ENCODE data around the gene LRAT.
"Not testable (repeated sequence)": the region's sequence is repeated elsewhere in the genome, so short reads cannot be mapped to it uniquely, and the experiment has no call there.

LRAT gene

DNA sequence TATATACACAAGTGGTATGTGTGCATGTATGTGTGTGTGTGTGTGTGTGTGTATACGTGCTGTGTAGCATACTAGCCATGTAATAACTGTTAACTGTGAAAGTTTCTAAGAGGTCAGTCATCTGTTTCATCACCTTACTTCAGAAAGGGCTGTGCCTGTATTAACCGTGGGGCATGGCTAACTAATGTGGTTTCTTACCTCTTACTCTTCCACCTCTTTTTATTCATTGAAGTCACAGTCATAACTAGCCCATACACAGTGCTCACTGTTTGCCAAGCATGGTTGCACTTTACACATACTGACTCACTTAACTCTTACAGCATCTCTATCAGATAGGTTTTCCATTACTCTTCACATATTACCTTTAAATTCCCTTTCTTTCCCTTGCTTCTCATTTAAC, 23.7 kb upstream of the LRAT start:
- TF ChIP-seq, protein P1, sequence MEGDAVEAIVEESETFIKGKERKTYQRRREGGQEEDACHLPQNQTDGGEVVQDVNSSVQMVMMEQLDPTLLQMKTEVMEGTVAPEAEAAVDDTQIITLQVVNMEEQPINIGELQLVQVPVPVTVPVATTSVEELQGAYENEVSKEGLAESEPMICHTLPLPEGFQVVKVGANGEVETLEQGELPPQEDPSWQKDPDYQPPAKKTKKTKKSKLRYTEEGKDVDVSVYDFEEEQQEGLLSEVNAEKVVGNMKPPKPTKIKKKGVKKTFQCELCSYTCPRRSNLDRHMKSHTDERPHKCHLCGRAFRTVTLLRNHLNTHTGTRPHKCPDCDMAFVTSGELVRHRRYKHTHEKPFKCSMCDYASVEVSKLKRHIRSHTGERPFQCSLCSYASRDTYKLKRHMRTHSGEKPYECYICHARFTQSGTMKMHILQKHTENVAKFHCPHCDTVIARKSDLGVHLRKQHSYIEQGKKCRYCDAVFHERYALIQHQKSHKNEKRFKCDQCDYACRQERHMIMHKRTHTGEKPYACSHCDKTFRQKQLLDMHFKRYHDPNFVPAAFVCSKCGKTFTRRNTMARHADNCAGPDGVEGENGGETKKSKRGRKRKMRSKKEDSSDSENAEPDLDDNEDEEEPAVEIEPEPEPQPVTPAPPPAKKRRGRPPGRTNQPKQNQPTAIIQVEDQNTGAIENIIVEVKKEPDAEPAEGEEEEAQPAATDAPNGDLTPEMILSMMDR (conservative IDR thresholded peaks at IDR 0.05; ENCODE audit: low read depth, low read length) = no peak
- DNase-seq (ENCODE audit: low read depth) = no peak
- H3K4me3 ChIP-seq (ENCODE audit: low read depth, low read length) = no peak overlapping the region

- TF ChIP-seq, protein P1 (conservative IDR thresholded peaks at IDR 0.05; ENCODE audit: low read depth, low read length) = no peak
- no peak overlapping the region for H3K4me3 ChIP-seq (ENCODE audit: low read depth, low read length)
- no peak for DNase-seq (ENCODE audit: low read depth)
Measured at GRCh38 chr4:154720618-154721267, 23.1 kb upstream of the LRAT start.

GRCh38 chr4:154722262-154722661, 21.5 kb upstream of the LRAT start:
- no peak for DNase-seq (ENCODE audit: low read depth)

GRCh38 chr4:154723601-154724000, 20.2 kb upstream of the LRAT start:
- not testable (repeated sequence) for H3K4me3 ChIP-seq (ENCODE audit: low read depth, low read length); DNase-seq (ENCODE audit: low read depth)

More at GRCh38 chr4:154722262-154722661, 21.5 kb upstream of the LRAT start:
- TF ChIP-seq, protein P1 (conservative IDR thresholded peaks at IDR 0.05; ENCODE audit: low read depth, low read length) = no peak
- no peak overlapping the region for H3K4me3 ChIP-seq (ENCODE audit: low read depth, low read length)

- no peak overlapping the region for H3K4me3 ChIP-seq (ENCODE audit: low read depth, low read length)
- TF ChIP-seq, protein P1 (conservative IDR thresholded peaks at IDR 0.05; ENCODE audit: low read depth, low read length) = no peak
- no peak for DNase-seq (ENCODE audit: low read depth)
Measured at GRCh38 chr4:154727540-154727939, 16.3 kb upstream of the LRAT start.

- TF ChIP-seq, protein P1 (conservative IDR thresholded peaks at IDR 0.05; ENCODE audit: low read depth, low read length) = no peak
- no peak for DNase-seq (ENCODE audit: low read depth)
- H3K4me3 ChIP-seq (ENCODE audit: low read depth, low read length) = no peak overlapping the region
Measured at GRCh38 chr4:154731756-154732155, 12.0 kb upstream of the LRAT start.

DNA sequence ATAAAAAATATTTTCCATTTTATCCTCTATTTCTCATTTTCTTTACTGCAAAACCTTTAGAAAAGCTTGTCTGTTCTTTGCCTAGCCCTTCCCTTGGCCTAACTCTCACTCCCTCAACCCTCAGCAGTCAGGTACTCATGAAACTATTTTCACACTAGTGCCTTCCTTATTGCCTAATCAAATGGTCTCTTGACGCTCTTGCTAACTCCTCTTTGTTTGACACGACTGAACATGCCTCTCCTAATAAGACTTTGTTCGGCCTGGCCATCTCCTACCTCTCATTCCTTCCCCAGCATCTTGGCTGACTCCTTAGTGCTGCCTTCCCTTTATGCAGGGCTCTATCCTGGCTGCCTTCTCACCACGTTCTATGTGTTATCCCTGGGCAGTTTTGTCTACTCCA, 11.1 kb upstream of the LRAT start:
- no peak overlapping the region for H3K4me3 ChIP-seq (ENCODE audit: low read depth, low read length)
- DNase-seq (ENCODE audit: low read depth) = no peak
- TF ChIP-seq, protein P1 (conservative IDR thresholded peaks at IDR 0.05; ENCODE audit: low read depth, low read length) = no peak
